GM18505 (cell line): ENCODE results near the gene TRDMT1.

Experiments used
- ATAC-seq: cut with Tn5 transposase; IDR thresholded peaks from one replicate; pipeline ENCODE4 v1.9.1; 2021; ENCODE audit not compliant: unreplicated experiment
- POLR2A ChIP-seq: IDR thresholded peaks from 4 replicates; pipeline ENCODE4 v1.6.1; 2011; ENCODE audit warnings: borderline replicate concordance; ENCODE audit not compliant: insufficient read depth, insufficient read length; ENCODE audit errors: extremely low read depth

Gene TRDMT1

DNA sequence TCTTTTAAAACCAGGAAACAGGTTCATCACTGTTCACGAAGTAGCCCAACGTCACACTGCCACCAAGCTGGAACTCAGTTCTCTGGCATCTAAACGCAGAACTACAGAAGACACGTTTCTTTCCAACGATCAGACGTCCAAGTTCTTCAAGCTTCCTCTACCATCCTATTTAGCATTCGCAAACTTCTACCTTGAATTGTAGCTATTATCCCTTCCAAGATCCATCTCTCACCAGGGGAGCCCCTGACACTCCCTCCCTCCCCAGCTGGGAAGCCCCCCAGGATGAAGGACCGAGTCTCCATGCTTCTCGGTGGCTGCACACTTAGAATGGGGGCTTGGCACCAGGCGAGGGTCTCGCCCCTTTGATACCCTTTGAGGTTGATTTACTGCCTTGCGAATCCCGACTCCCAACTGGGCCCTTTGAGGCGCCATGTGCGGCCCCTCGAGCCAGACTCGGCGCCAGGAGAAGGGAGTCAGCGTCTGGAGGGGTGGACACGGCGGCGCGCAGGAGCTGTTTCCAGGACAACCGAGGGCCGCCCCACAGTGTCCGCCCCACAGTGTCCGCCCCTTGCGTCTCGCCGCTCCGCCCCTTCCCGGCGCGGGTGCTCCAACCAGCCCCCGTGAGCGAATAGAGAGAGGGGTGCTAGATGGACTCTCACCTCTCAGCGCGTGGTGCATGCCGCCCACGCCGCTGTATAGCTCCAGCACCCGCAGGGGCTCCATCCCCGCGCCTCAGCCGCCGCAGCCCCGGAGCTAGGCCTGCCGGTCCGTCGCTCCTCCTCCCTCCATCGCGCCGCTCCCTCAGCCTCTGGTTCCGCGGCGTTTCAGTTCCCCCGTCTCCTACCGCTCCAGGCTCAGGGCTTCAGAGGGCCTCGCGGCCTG is at the start of gene TRDMT1:
Gene TRDMT1, minus strand, starts transcription at position 761 of the 882 bp plus-strand sequence. Its CDS starts 38 bp downstream, at position 723.
- peak; percentile 95 for ATAC-seq
- TF ChIP-seq POLR2A = no peak

DNA sequence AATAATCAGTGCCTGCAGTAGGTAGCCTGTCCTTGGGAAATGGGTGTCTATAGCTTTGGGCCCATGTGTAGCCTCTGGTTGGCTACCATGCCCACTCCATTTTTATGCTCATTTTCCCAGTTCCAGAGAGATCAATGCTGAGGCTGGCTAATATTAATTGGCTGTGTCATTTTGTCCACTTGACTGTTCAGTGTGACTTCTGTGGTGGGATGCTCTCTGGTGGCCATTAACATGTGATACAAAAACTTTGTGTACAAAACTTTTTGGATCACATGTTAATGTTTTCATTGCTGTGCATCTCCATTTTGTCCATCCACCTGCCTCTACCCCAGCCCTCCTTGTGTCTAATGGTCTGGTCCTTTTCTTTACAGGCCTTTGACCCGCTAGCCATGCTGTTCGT is 49.3 kb upstream of the TRDMT1 start:
- TF ChIP-seq POLR2A = no peak
- ATAC-seq = no peak

DNA sequence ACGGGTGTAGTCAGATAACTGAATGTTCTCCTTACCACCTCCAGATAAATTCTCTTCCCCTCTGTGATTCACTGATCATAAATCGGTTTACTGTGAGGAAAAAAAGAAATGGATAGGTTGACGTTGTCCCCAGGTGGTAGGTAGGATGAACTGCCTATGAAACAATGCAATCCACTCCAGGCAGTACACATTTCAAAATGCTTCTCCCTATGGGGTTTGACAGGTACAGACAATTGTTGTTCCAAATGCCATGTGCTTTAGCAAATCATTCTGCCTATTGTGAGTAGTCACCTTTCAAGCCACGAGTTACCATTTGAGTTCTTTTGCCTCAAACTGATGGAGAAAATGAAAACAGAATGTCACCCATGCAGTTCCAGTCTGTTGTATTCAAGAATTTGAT is 48.3 kb upstream of the TRDMT1 start:
- no peak for TF ChIP-seq POLR2A
- ATAC-seq = no peak

DNA sequence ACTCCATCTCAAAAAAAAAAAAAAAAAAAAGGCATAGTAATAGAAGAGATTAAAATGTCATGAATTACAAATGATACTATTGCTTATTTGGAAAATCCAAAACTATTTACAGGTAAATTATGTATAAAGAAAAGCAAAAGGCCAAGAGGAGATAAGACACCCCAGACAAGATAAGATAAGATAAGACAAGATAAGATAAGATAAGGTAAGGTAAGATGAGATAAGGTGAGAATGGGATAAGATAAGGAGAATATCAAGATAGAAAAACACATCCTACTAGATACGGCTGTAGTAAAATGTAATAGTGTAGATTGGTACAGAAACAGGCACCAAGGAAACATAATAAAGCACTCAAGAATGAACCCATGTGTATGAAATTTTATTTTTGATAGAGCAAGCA is 47.5 kb upstream of the TRDMT1 start:
- no peak for TF ChIP-seq POLR2A
- ATAC-seq = no peak

DNA sequence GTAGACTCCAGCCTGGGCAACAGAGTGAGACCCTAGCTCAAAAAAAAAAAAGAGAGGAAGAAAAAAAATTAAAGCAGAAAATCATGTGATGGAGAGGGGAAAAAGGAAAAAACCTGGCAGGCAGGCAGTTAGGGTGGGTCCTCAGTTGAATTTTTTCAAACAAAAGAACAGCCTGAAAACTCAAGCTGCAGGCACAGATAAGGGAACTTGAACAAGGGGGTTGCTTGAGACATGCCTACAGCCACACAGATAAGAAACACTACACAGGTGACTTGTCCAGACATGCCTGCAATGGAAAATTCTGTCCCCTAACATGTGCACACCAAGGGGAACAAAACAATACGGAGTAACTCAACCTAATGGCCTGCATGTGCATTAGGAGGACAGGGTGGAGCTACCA is 45.7 kb upstream of the TRDMT1 start:
- TF ChIP-seq POLR2A = no peak
- no peak for ATAC-seq

DNA sequence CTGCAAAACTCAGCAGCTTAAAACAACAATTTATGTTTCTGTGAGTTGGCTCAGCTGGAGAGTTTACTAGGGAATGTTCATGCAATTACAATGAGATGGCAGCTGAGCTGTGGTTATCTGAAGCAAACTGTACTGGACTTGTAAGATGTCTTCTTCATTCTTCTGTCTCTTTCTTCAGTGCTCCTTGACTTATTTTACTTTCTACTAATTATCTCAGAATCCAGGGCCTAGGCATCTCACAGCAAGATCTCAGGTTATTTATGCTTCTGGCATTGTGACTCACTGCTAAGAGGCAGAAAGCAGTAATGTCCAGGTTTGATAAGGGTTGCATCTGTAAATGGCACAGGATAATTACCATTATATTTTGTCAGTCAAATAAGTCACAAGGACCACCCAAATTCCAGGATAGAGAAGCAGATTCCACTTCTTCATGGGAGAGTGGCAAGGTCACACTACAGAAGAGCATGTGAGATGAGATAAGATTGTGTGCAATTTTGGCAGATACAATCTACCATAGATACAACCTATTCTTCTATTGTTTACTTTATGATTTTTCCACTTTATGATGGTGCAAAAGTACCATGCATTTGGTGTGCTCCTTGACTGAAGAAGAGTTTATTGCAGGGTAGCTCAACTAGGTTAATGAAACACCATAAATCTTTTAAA is 43.4 kb upstream of the TRDMT1 start:
- TF ChIP-seq POLR2A = no peak
- ATAC-seq = no peak

DNA sequence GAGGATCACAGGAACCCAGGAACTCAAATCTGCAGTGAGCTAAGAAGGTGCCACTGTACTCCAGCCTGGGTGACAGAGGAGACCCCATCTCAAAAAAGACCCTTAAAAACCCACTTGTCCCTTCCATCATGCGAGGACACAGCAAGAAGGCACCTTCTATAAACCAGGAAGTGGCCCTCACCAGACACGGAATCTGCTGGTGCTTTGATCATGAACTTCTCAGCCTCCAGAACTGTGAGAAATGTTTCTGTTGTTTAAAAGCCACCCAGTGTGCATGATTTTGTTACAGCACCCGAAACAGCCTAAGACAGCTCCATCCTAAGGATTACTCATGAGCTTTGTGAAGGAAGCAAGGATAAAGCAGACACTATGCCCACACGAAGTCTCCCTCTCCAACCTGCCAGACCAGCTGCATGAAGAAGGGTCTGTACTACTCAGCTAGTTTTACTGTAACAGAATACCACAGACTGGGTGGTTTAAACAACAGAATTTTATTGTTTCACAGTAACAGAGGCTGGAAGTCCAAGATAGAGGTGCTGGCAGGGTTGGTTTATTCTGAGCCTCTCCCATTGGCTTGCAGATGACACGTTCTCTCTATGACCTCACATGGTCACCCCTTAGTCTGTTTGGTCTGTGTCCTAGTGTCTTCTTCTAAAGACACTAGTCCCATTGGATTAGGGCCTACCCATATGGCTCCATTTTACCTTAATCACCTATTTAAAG is 40.3 kb upstream of the TRDMT1 start:
- ATAC-seq = no peak
- TF ChIP-seq POLR2A = no peak

DNA sequence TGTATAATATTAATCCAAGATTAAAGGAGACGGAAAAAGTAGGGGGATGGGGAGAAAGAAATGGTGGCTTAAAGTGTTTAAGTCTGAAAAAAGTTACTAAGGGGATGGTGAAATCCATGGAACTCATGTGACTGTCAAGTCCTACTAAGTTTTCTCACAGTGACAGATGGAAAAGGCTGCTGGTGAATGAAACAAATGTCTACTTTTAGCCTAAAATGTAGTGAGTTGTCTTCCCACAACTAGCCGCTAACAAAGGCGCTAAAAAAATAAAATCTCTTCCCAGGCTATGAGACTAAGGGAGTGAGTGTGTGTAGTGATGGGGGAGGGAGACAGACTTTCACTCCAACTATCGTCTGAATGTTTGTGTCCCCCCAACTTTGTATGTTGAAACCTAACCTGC is 39.1 kb upstream of the TRDMT1 start:
- ATAC-seq = no peak
- no peak for TF ChIP-seq POLR2A

- no peak for ATAC-seq
- TF ChIP-seq POLR2A = no peak
These were observed 38.6 kb upstream of the TRDMT1 start for GRCh38 chr10:17240096-17240495.

DNA sequence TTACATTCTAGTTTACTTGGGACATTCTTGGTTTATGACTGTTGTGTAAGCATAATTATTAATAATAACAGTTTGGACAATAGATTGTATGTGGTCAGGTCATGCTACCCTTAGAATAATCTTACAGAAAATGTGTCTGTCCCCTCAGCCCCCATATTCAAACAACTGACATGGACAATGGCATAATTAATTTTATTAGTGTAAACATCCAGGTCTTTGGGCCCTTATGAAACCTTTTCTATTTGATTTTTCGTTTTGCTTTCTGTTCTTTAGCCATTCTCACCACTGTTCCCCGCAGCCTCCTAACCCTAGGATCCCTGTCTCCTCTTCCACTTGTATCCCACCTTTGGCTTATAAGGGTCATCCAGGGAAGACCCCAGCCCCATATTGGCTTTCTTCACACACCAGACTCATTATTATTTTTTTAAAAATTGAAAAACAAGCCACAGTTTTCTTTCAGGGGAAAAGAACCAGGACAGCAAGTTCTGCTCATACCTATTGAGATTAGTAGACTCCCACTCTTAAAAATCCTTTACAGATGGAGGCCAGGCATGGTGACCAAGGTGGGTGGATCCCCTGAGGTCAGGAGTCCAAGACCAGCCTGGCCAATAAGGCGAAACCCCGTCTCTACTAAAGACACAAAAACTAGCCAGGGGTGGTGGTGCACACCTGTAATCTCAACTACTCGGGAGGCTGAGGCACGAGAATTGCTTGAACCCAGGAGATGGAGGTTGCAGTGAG is 38.0 kb upstream of the TRDMT1 start:
- ATAC-seq = no peak
- TF ChIP-seq POLR2A = no peak

DNA sequence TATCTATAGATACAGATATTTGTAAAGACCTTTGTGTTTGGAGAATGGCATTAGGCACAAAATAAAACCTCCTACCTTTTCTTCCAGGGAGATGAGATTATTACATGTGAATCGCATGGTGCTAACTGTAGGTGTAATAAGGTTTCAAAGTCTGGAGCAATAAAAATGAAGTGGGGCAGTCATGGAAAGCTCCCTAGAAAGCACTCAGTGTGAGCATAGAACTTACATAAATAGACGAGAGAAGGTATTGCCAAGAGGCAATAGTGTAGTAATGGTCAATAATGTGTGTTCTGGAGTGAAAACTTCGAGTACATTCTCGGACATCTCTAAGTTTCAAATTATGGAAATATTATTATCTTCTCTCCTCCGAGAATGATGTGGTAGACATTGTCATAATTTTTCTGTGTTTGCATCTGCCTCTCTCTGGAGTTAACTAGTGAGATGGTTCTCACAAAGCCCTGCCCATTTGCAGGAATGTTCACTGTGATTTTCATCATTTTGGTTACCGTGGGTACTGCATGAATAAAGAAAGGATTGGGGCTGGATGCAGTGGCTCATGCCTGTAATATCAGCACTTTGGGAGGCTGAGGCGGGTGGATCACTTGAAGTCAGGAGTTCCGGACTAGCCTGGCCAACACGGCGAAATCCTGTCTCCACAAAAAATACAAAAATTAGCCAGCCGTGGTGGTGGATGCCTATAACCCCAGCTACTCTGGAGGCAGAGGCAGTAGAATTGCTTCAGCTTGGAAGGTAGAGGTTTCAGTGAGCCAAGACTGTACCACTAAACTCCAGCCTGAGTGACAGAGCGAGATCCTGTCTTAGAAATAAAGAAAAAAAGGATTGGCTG is 37.2 kb upstream of the TRDMT1 start:
- ATAC-seq = no peak
- TF ChIP-seq POLR2A = no peak

DNA sequence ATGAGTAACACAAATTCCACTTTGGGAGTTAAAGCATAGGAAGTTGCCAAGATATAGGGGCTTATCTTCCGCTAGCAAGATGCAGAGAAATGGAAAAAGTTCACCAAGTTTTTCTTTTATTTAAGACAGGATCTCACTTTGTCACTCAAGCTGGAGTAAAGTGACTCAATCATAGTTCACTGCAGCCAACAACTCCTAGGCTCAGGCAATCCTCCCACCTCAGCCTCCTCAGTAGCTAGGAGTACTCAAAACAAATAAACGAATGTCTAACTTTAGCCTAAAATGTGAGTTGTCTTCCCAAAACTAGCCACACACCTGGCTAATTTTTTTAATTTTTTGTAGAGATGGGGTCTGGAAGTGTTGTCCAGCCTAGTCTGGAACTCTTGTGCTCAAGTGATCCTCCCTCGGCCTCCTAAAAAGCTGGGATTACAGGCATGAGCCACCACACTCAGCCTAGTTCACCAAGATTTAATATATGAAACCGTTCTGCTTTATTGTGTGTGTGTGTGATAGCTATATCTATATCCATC is 36.5 kb upstream of the TRDMT1 start:
- TF ChIP-seq POLR2A = no peak

More for the DNA sequence above, 36.5 kb upstream of the TRDMT1 start:
- no peak for ATAC-seq
